WTC11 (cell line): ENCODE data around the gene RIN1. TPM values are rescaled to one million over a fixed set of nuclear protein-coding genes. Genes with fewer than 3 reads are reported as not detected.

Experiments
- ATAC-seq: fragments of 200-7000 bp; cut with Tn5 transposase; 2 replicates; pipeline ENCODE4 v1.10.0; 2021; ENCODE audit warnings: mild to moderate bottlenecking, moderate library complexity
- CTCF ChIA-PET: fragments of 300-600 bp; sonication (Branson Sonifier 250); formaldehyde crosslinking; loops from one replicate; lab custom pipeline; 2021; ENCODE audit warnings: antibody characterized with exemption; lab: Charles Lee
- POLR2A ChIA-PET: fragments of 350-600 bp; sonication (Branson Sonifier 250); formaldehyde crosslinking; loops from one replicate; lab custom pipeline; 2021; ENCODE audit warnings: antibody characterized with exemption; lab: Charles Lee
- DNase-seq: peaks from one replicate; pipeline ENCODE4 v3.0.0; 2021; ENCODE audit warnings: low spot score
- H3K27ac Mint-ChIP-seq: 2 replicates; pipeline ENCODE4 v1.8.0; 2021; ENCODE audit warnings: mixed read lengths
- H3K27me3 Mint-ChIP-seq: 2 replicates; pipeline ENCODE4 v1.8.0; 2021; ENCODE audit warnings: low read depth, mild to moderate bottlenecking, moderate library complexity, mixed read lengths
- H3K36me3 Mint-ChIP-seq: 2 replicates; pipeline ENCODE4 v1.8.0; 2021; ENCODE audit warnings: mixed read lengths
- H3K4me1 Mint-ChIP-seq: 2 replicates; pipeline ENCODE4 v1.8.0; 2022; ENCODE audit warnings: mixed read lengths
- H3K4me3 Mint-ChIP-seq: 2 replicates; pipeline ENCODE4 v1.8.0; 2021; ENCODE audit warnings: mild to moderate bottlenecking, moderate library complexity, mixed read lengths
- H3K9me3 Mint-ChIP-seq: 2 replicates; pipeline ENCODE4 v1.8.0; 2021; ENCODE audit warnings: mixed read lengths
- ATF2 ChIP-seq: sonication (generic); formaldehyde crosslinking; IDR thresholded peaks from 2 replicates; pipeline ENCODE4 v1.8.1; 2022; ENCODE audit warnings: low read depth, missing genetic modification reagents, borderline replicate concordance
- ATF3 ChIP-seq: sonication (generic); formaldehyde crosslinking; conservative IDR thresholded peaks from 2 replicates; pipeline ENCODE4 v1.8.1; 2022; ENCODE audit warnings: mild to moderate bottlenecking, missing genetic modification reagents
- CDX4 ChIP-seq: fragments of 250-450 bp; sonication (Bioruptor Pico); IDR thresholded peaks from 2 replicates; pipeline ENCODE4 v1.9.0; 2021; ENCODE audit warnings: moderate library complexity, mild to moderate bottlenecking, inconsistent platforms, borderline replicate concordance
- CREB1 ChIP-seq: sonication (generic); formaldehyde crosslinking; IDR thresholded peaks from 2 replicates; pipeline ENCODE4 v1.8.0; 2023; ENCODE audit warnings: mild to moderate bottlenecking, missing genetic modification reagents
- ERG ChIP-seq: fragments of 250-450 bp; sonication (Bioruptor Pico); IDR thresholded peaks from 2 replicates; pipeline ENCODE4 v1.8.0; 2021; ENCODE audit warnings: mild to moderate bottlenecking
- ETV6 ChIP-seq: sonication (generic); formaldehyde crosslinking; IDR thresholded peaks from 2 replicates; pipeline ENCODE4 v1.8.1; 2022; ENCODE audit warnings: mild to moderate bottlenecking, missing genetic modification reagents
- FOXP4 ChIP-seq: sonication (generic); formaldehyde crosslinking; IDR thresholded peaks from 2 replicates; pipeline ENCODE4 v1.8.0; 2022; ENCODE audit warnings: mild to moderate bottlenecking, missing genetic modification reagents
- HMGXB4 ChIP-seq: sonication (generic); formaldehyde crosslinking; IDR thresholded peaks from 2 replicates; pipeline ENCODE4 v1.8.1; 2023; ENCODE audit warnings: mild to moderate bottlenecking, moderate library complexity, missing genetic modification reagents
- MYBL2 ChIP-seq: sonication (generic); formaldehyde crosslinking; IDR thresholded peaks from 2 replicates; pipeline ENCODE4 v1.8.1; 2023; ENCODE audit warnings: mild to moderate bottlenecking, moderate library complexity, missing genetic modification reagents
- STAT6 ChIP-seq: sonication (generic); formaldehyde crosslinking; conservative IDR thresholded peaks from 2 replicates; pipeline ENCODE4 v1.8.1; 2023; ENCODE audit warnings: mild to moderate bottlenecking, low read depth, missing genetic modification reagents, moderate library complexity
- ZBTB43 ChIP-seq: sonication (generic); formaldehyde crosslinking; IDR thresholded peaks from 2 replicates; pipeline ENCODE4 v1.8.1; 2023; ENCODE audit warnings: mild to moderate bottlenecking, missing genetic modification reagents
- ZNF317 ChIP-seq: sonication (generic); formaldehyde crosslinking; IDR thresholded peaks from 2 replicates; pipeline ENCODE4 v1.8.1; 2023; ENCODE audit warnings: low read depth, mild to moderate bottlenecking, moderate library complexity, missing genetic modification reagents, borderline replicate concordance
- ZNF425 ChIP-seq: fragments of 250-450 bp; sonication (Bioruptor Pico); conservative IDR thresholded peaks from 2 replicates; pipeline ENCODE4 v1.9.0; 2021; ENCODE audit warnings: mild to moderate bottlenecking
- ZNF671 ChIP-seq: fragments of 250-450 bp; sonication (Bioruptor Pico); IDR thresholded peaks from 2 replicates; pipeline ENCODE4 v1.8.0; 2021; ENCODE audit warnings: mild to moderate bottlenecking
- total RNA-seq: library from RNA; stranded (reverse); gene quantifications from 3 replicates; pipeline ENCODE4 v1.2.3, GENCODE V29; 2021

Gene RIN1
- total RNA-seq, 1 experiment from 2014 or later = 5.0 TPM

GRCh38 chr11:66366844-66367477 is 30.7 kb upstream of the RIN1 start (continued):
- no peak for TF ChIP-seq STAT6 (CRISPR knock-in tag)
- TF ChIP-seq CREB1 = no peak
- no peak for TF ChIP-seq HMGXB4 (CRISPR knock-in tag)
- no peak for TF ChIP-seq ETV6 (CRISPR knock-in tag)
- TF ChIP-seq FOXP4 (CRISPR knock-in tag) = no peak
- no peak for TF ChIP-seq ERG (CRISPR knock-in tag)
- no peak for TF ChIP-seq ATF2 (CRISPR knock-in tag)
- no peak for TF ChIP-seq CDX4 (CRISPR knock-in tag)
- TF ChIP-seq ZNF317 (CRISPR knock-in tag) = no peak

- Mint-ChIP-seq H3K36me3 (peaks cover 49% of the 10 kb centered on the region), H3K27me3 (no peaks in the 10 kb centered on the region), H3K4me1 (peaks cover 14% of the 10 kb centered on the region), H3K9me3 (no peaks in the 10 kb centered on the region), H3K27ac (no peak overlapping the region), H3K4me3 (no peak overlapping the region)
- ATAC-seq (no peak), DNase-seq (no peak)
- ChIA-PET CTCF (interaction anchor here (0.6 to 1.6 kb wide), 4 partner anchors 13 to 114 kb away, joined by 3 to 5 read pairs (median 4); partner anchors contain the start of genes DPP3 and YIF1A), POLR2A (interaction anchor here (1.4 kb wide), 1 partner anchor 49 kb away, joined by 3 read pairs; the partner anchor contains the start of gene CD248)
- TF ChIP-seq ATF3 (CRISPR knock-in tag) (no peak), ZBTB43 (no peak), MYBL2 (no peak), ZNF425 (no peak), ZNF671 (CRISPR knock-in tag) (no peak)
Measured at GRCh38 chr11:66365711-66366619, 29.7 kb upstream of the RIN1 start.
